Measurements from ENCODE around the gene NEK11. TPM values are rescaled to one million over a fixed set of nuclear protein-coding genes. Genes with fewer than 3 reads are reported as not detected.

NEK11 gene
- total and polyA plus RNA-seq, 8 donors = 7.9 to 22.1 (median 15.4) TPM

- Histone ChIP-seq H3K36me3 (no peaks in the 10 kb centered on the region), H3K27ac (no peak overlapping the region), H3K4me1 (no peaks in the 10 kb centered on the region), H3K27me3 (no peaks in the 10 kb centered on the region), H3K4me3 (no peak overlapping the region), H3K9me3 (no peaks in the 10 kb centered on the region)
- ATAC-seq (peak; percentile 36), DNase-seq (no peak)
- intact Hi-C loops (cut with DNase I) = no loop called here
- no peak for TF ChIP-seq CTCF (IDR thresholded peaks at IDR 0.05)
Measured at GRCh38 chr3:131394400-131394799, 367.7 kb downstream of the NEK11 start.

- no peaks in the 10 kb centered on the region for H3K9me3 ChIP-seq
- no peaks in the 10 kb centered on the region for H3K4me1 ChIP-seq
- DNase-seq (no peak), ATAC-seq (no peak)
- no peak overlapping the region for H3K27ac ChIP-seq
- no peak for TF ChIP-seq CTCF (IDR thresholded peaks at IDR 0.05)
- intact Hi-C loops (cut with DNase I) = no loop called here
- H3K36me3 ChIP-seq = no peaks in the 10 kb centered on the region
- H3K27me3 ChIP-seq = no peaks in the 10 kb centered on the region
- no peak overlapping the region for H3K4me3 ChIP-seq
Measured at GRCh38 chr3:131396170-131396569, 369.5 kb downstream of the NEK11 start.

- H3K27ac ChIP-seq = no peak overlapping the region
- H3K36me3 ChIP-seq = no peaks in the 10 kb centered on the region
- H3K27me3 ChIP-seq = no peaks in the 10 kb centered on the region
- no peak for TF ChIP-seq CTCF (IDR thresholded peaks at IDR 0.05)
- no peaks in the 10 kb centered on the region for H3K9me3 ChIP-seq
- H3K4me1 ChIP-seq = peaks cover 0 to 5% of the 10 kb centered on the region in 2 donors
- no peak for ATAC-seq
- intact Hi-C loops (cut with DNase I) = no loop called here
- DNase-seq = no peak
- no peak overlapping the region for H3K4me3 ChIP-seq
Measured at GRCh38 chr3:131397889-131398288, 371.2 kb downstream of the NEK11 start.

Other genes with a start within 250 kb of the NEK11 start
- gene ATP2C1, start 132.8 kb upstream of the NEK11 start, total RNA-seq = 100 to 1,000 TPM; 114 to 161 TPM
- 100 to 1,000 TPM; 113 to 152 (median 130) TPM for gene ATP2C1, start 132.8 kb upstream of the NEK11 start, polyA plus RNA-seq (ENCODE audit: insufficient read length in 6 of 6)
- gene ASTE1, start 52 bp upstream of the NEK11 start, total RNA-seq = 1 to 10 TPM; 5.1 to 6.6 TPM
- 10 to 100 TPM; 13.2 to 15.3 (median 13.8) TPM for gene ASTE1, start 52 bp upstream of the NEK11 start, polyA plus RNA-seq (ENCODE audit: insufficient read length in 6 of 6)